ENCODE results near the gene ONECUT3.

ONECUT3 gene

GRCh38 chr19:1777149-1777548, 23.8 kb downstream of the ONECUT3 start:
- TF ChIP-seq GATA1 (IDR thresholded peaks at IDR 0.05; ENCODE audit: low read depth, low read length), result no peak
- TF ChIP-seq POLR2A (IDR thresholded peaks at IDR 0.05; ENCODE audit: low read length), result no peak

GRCh38 chr19:1779574-1779973, 26.3 kb downstream of the ONECUT3 start:
- TF ChIP-seq POLR2A (IDR thresholded peaks at IDR 0.05; ENCODE audit: low read length) (no peak), GATA1 (IDR thresholded peaks at IDR 0.05; ENCODE audit: low read depth, low read length) (no peak)
- no peak for DNase-seq

More at GRCh38 chr19:1777149-1777548, 23.8 kb downstream of the ONECUT3 start:
- no peak for DNase-seq

- DNase-seq, result peak in 1 of 2 experiments; percentile 40
- TF ChIP-seq POLR2A (IDR thresholded peaks at IDR 0.05; ENCODE audit: low read length), result no peak
- no peak for TF ChIP-seq GATA1 (IDR thresholded peaks at IDR 0.05; ENCODE audit: low read depth, low read length)
These were observed 27.1 kb downstream of the ONECUT3 start for GRCh38 chr19:1780272-1780958.

GRCh38 chr19:1782521-1782920, 29.2 kb downstream of the ONECUT3 start:
- TF ChIP-seq POLR2A (IDR thresholded peaks at IDR 0.05; ENCODE audit: low read length), result no peak
- no peak for TF ChIP-seq GATA1 (IDR thresholded peaks at IDR 0.05; ENCODE audit: low read depth, low read length)
- no peak for DNase-seq

- TF ChIP-seq POLR2A (IDR thresholded peaks at IDR 0.05; ENCODE audit: low read length), result no peak
- TF ChIP-seq GATA1 (IDR thresholded peaks at IDR 0.05; ENCODE audit: low read depth, low read length), result no peak
- no peak for DNase-seq
These were observed 30.0 kb downstream of the ONECUT3 start for GRCh38 chr19:1783354-1783753.

- no peak for DNase-seq
- TF ChIP-seq POLR2A (IDR thresholded peaks at IDR 0.05; ENCODE audit: low read length) (no peak), GATA1 (IDR thresholded peaks at IDR 0.05; ENCODE audit: low read depth, low read length) (no peak)
These were observed 30.6 kb downstream of the ONECUT3 start for GRCh38 chr19:1783874-1784273.

GRCh38 chr19:1785310-1785709, 32.0 kb downstream of the ONECUT3 start:
- DNase-seq, result no peak
- TF ChIP-seq POLR2A (IDR thresholded peaks at IDR 0.05; ENCODE audit: low read length) (no peak), GATA1 (IDR thresholded peaks at IDR 0.05; ENCODE audit: low read depth, low read length) (no peak)

GRCh38 chr19:1786668-1787067, 33.4 kb downstream of the ONECUT3 start:
- TF ChIP-seq POLR2A (IDR thresholded peaks at IDR 0.05; ENCODE audit: low read length) (no peak), GATA1 (IDR thresholded peaks at IDR 0.05; ENCODE audit: low read depth, low read length) (no peak)
- no peak for DNase-seq

GRCh38 chr19:1787116-1787515, 33.8 kb downstream of the ONECUT3 start:
- TF ChIP-seq POLR2A (IDR thresholded peaks at IDR 0.05; ENCODE audit: low read length), result no peak
- DNase-seq, result no peak

- TF ChIP-seq GATA1 (IDR thresholded peaks at IDR 0.05; ENCODE audit: low read depth, low read length) (no peak), POLR2A (IDR thresholded peaks at IDR 0.05; ENCODE audit: low read length) (no peak)
- DNase-seq, result no peak
These were observed 36.1 kb downstream of the ONECUT3 start for GRCh38 chr19:1789261-1790041.

- DNase-seq, result no peak
- TF ChIP-seq POLR2A (IDR thresholded peaks at IDR 0.05; ENCODE audit: low read length) (no peak), GATA1 (IDR thresholded peaks at IDR 0.05; ENCODE audit: low read depth, low read length) (no peak)
These were observed 36.9 kb downstream of the ONECUT3 start for GRCh38 chr19:1790054-1790792.

GRCh38 chr19:1791879-1792278, 38.6 kb downstream of the ONECUT3 start:
- no peak for DNase-seq
- TF ChIP-seq POLR2A (IDR thresholded peaks at IDR 0.05; ENCODE audit: low read length) (no peak), GATA1 (IDR thresholded peaks at IDR 0.05; ENCODE audit: low read depth, low read length) (no peak)

- no peak for DNase-seq
These were observed 41.3 kb downstream of the ONECUT3 start for GRCh38 chr19:1794424-1795172.

More at GRCh38 chr19:1794424-1795172, 41.3 kb downstream of the ONECUT3 start:
- TF ChIP-seq GATA1 (IDR thresholded peaks at IDR 0.05; ENCODE audit: low read depth, low read length), result no peak
- no peak for TF ChIP-seq POLR2A (IDR thresholded peaks at IDR 0.05; ENCODE audit: low read length)
